HG02938 (cell line): ENCODE data around the gene ZNF644.

Source experiments
- ATAC-seq: cut with Tn5 transposase; IDR thresholded peaks from one replicate; pipeline ENCODE4 v1.9.1; 2021; ENCODE audit warnings: mild to moderate bottlenecking, moderate library complexity; ENCODE audit not compliant: unreplicated experiment

ZNF644 gene

DNA sequence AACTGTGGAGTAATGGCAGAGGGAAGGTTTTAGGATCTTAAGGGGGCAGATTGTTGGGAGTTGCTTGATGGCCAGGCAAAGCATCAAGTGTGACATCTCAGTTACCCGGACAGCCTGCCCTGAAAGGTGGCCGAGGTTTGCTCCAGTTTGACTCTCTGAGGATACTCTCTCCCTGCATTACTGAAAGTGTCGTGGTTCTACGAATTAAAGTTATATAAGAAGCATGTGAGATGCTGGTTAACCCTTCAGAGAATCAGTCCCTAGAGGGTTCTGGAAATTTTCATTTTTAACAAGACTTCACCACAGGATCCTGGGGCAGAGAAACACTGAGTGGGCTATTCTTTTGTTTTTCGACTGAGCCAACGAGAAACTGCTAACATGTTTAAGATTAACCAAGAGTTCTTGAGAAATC is 689 bp upstream of the ZNF644 start:
- ATAC-seq = peak; percentile 3

DNA sequence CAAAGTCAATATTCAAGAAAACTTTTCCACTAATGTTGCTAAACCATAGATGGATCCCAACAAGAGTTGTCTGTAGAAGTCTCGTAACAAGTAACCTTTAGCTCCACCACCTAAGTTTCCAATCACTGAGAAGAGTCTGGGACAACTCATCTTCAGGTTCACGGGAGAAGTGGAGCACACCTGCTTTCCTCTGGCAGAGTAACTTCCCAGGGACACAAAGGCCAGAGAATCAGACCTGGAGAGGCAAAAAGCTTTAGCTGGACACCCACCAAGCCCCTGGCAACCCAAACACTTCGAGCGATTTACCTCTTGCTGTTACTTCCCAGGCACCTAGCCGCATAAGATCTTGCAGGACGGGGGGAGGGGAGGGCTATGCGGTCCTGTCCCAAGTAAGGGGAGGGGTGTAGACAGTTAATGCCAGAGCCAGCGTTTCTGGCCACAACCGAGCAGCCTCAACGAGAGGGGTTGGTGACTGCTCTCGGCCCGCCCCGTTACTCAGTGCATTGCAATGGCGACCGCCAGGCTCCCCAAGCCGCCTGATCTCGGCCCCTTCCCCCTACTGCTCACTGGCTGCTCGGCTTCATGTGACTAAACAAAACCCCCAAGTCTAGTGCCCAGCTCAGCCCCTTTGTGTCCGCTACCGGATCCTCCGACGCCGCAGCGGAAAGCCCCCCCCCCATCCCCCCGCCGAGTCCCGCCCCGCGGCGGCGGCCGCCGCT is 709 bp downstream of the ZNF644 start:
- peak; percentile 40 for ATAC-seq

DNA sequence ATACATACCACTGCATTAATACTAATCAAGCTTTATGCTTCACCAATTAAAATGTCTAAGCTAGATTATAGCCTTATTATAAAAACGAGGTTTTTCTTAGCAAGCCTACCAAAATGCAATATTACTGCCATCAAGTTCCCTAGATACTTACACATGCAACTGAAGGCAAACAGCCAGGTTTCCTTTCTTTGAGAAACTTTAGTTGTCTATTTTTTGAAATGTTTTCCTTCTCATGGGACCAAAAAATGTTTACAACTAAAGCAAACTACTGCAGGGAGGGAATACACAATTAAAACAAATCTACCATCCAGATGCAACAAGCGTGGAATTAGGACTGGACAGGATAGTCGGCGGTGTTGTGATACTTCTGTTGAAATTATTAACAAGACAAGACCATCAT is 1.3 kb downstream of the ZNF644 start:
- no peak for ATAC-seq

DNA sequence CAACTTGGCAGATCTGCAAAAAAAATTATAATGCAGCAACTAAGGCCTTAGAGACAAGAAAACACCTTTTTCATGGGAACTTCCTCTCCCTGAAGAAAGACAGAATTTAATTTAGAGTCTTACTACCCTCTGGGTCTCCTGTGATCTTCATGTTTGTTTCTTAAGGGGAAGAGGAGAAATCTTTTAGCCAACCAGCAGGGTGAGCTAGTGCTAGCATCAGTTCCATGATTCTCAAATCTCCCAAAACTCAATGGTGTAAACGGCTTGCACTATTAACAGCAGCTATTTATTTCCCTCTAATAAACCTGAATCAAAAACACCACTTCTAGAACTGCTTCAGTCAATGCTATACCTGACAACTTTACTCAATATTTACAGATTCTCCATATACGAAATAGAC is 3.8 kb downstream of the ZNF644 start:
- ATAC-seq = no peak

DNA sequence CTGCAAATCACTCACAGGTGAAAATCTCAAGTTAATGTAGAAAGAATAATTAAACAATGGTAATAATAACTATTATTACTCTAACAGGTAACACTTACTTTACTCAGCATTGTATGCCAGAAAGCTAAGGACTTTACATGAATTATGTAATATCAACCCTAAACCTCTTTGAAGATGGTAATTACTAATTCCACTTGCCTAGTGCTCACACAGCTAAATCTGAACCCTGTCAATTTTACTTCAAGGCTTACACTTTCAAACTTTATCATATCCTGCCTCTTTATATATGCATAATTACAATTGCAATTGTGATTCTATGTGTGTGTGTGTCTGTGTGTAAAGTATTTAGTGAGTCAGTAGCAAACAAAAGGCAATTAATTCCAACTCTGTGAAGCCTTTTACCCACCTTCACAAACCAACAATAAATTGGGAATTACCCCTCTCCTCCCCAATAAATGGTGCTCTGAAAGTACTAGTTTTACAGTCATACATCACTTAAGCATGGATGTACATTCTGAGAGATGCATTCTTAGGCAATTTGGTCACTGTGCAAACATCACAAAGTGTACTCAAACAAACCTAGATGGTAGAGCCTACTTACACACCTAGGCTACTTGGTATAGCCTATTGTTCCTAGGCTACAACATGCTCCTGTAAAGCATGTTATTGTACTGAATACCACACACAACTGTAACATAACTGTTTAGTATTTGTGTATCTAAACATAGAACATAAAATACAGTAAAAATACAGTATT is 5.9 kb downstream of the ZNF644 start:
- no peak for ATAC-seq

DNA sequence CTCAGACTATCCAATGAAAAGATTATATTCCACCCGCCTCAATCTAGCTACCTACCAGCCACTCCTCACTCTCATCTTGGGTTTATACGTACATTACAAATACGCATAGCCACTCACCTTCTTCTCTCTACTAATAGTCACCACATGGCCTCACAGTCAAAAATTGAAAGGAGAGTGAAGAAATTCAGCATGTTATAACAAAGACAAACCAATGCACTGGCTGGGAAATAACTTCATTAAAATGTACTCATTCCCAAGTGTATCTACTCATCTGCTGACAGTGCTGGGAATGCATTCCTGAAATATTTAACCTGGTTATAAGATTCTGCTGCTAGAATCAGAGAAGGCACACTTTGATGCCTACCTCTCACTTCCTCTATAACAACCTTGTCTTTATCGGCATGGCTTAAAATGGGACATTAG is 6.5 kb downstream of the ZNF644 start:
- no peak for ATAC-seq

DNA sequence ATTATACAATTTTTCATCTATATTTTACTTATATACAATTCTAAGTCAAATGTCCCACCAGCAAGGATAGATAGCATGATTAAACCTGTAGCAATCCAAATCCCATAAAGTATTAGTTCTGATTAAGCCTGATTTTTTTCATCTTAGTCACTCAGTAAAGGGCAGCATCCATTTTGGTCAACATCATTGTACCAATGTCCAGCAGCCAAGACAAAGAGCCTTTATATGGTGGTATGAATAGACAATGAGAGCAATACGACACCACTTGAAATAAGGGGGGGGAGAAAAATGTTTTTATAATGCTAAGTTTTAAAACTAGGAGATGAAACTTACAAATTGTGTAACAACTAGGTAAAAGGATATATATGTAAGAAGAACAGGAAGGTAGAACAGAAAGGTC is 7.4 kb downstream of the ZNF644 start:
- ATAC-seq = no peak

DNA sequence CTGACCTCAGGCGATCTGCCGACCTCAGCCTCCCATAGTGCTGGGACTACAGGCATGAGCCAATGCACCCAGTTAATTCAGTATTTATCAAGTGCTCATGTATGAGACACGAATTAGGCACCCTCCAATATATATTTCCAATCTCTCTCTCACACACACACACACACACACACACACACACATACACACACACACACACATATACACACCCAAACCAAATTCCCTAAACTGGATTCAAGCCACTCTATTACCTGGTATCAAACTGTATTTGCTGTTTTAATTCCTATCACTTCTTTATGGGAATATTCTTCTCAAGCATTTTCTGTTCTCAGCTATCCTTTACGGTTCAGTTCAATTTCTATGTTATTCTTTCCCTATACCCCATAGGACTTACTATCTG is 8.5 kb downstream of the ZNF644 start:
- ATAC-seq = no peak

DNA sequence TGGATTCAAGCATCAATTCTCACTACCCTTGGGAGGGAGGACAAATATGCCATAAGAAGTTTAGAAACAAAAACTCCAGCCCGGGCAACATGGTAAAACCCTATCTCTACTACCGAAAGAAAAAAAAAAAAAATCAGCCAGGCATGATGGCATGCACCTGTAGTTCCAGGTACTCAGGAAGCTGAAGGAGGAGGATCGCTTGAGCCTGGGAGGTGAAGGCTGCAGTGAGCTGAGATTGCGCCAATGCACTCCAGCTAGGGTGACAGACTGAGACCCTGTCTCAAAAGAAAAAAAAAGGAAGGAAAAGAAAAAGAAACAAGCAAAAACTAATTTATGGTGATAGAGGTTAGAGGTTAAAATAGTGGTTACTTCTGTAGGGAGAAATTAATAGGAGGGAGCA is 9.6 kb downstream of the ZNF644 start:
- ATAC-seq = no peak

DNA sequence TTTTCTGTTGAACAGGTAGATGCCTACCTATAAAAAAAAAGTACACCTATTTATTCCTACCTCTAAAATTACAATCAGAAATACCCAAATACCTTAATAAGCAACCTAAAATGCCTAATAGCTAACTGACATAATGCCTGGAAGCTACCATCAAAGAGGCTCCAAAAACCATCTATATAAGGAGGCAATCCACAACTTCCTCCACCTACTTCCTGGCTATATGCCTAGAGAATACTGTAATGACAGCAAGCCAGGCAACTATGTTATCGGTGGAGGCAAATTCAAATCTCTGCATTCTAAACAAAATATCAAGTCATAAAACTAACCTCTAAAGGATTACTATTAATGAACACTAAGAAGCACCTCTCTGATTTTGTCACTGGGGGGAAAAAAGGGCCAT is 10.1 kb downstream of the ZNF644 start:
- ATAC-seq = no peak

DNA sequence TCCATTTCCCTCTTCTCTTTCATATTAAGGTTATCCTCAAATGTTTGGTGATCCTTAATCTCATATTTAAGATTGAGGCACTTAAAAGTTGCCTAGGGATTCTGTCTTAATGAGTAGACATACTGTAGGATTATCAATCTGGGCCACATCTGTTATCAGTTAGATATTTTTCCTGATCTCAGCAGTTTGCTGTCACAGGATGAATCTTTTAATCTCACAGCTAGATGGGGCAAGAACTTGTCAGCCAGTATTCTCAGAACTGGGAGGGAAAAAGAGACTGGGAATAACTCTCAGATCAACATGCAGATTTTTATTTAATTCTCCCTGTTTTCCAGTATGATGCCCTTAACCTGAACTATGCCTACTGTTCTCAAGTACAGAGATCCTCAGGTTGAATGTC is 14.0 kb downstream of the ZNF644 start:
- ATAC-seq = no peak

DNA sequence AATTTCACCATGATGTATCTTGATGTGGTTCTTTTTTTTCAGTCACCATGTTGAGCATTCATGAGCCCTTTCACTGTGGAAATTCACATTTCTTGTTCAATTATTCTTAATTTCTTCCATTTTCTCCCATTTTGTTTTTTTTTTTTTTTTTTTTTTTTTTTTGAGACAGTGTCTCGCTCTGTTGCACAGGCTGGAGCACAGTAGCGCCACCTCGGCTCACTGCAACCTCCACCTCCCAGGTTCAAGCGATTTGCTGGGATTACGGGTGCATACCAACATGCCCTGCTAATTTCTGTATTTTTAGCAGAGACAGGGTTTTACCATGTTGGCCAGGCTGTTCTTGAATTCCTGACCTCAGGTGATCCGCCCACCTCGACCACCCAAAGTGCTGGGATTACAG is 14.7 kb downstream of the ZNF644 start:
- ATAC-seq = no peak

DNA sequence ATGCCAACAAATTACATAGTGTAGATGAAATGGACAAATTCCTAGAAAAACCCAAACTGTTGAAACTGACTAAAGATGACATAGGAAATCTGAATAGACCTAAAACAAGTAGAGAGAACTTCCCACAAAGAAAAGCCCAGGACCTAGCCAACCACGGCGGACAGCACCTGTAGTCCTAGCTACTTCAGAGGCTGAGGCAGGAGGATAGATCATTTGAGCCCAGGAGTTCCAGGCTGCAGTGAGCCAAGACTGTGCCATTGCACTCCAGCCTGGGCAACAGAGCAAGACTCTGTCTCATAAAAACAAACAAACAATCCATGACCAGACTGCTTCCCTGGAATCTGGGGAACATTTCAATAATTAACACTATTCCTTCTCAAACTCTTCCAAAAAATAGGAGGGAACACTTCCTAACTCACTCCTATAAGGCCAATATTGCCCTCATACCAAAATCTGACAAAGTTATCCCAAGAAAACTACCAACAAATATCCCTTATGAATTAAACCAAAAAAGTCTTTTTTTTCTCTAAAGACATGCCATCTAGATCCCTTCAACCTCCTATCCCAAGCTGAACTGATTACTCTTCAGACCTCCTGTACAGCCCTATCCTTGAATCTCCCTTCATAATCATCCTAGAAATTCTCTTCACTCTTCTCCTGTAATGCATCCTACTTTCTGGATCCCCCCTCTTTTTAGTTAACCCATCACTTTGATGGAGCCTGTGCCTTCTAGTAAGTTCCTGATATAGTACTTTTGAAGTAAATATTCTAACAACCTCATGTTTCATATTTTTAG is 15.5 kb downstream of the ZNF644 start:
- ATAC-seq = no peak

DNA sequence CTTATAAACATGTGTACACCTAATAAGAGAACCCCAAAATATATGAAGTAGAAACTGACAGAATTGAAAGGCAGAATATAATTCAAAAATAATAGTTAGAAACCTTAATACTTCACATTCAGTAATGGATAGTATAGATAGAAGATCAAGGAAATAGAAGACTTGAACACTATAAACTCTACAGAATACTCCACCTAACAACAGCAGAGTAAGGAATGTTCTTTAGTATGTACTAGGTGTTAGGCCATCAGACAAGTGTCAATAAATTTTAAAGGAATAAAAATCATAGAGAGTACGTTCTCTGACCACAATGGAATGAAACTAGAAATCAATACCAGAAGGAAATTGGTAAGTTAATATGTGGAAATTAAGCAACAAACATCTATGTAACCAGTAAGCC is 16.6 kb downstream of the ZNF644 start:
- no peak for ATAC-seq

DNA sequence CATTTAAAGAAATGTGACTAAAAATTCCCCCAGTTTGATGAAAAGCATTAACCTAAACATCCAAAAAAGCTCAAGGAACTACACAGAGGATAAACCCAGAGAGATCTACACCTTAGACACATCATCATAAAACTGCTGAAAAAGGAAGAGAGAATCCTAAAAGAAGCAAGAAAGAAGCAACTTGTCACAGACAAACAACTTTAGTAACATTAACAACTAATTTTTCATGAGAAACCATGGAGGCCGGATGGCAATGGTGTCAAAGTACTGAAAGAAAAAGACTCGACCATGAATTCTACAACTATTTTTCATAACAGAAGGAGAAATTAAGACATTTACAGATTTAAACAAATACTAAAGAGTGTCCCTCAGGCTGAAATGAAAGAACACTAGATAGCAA is 17.7 kb downstream of the ZNF644 start:
- ATAC-seq = no peak

DNA sequence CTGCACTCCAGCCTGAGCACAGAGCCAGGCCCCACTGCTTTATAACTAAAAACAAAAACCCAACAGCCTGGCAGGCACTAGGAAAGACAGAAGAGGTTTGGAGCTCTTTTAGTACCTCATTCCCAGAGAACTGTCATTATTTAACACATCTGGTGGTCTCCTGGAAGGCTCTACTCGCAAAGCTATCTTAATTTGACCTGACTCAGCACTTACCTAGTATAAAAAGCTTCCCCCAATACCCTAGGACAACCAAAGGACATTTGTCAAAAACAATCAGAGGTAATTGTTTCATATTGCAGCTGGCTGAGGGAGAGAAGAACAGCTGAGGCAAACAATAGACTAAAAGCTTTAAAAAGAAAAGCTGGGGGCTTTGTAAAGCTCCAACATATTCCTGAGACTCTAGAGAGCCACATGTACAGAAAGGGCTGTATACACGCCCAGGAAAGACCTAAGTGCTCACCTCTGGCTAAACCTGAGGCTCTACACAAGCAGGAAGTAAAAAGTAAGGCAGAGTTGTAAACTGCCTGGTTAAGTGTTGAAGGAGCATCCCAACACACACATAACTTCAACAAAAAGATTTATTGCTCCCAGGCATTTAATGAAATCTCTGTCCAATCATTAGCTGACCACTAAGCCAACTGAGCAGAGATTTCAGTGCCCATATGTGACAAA is 25.0 kb downstream of the ZNF644 start:
- ATAC-seq = no peak

DNA sequence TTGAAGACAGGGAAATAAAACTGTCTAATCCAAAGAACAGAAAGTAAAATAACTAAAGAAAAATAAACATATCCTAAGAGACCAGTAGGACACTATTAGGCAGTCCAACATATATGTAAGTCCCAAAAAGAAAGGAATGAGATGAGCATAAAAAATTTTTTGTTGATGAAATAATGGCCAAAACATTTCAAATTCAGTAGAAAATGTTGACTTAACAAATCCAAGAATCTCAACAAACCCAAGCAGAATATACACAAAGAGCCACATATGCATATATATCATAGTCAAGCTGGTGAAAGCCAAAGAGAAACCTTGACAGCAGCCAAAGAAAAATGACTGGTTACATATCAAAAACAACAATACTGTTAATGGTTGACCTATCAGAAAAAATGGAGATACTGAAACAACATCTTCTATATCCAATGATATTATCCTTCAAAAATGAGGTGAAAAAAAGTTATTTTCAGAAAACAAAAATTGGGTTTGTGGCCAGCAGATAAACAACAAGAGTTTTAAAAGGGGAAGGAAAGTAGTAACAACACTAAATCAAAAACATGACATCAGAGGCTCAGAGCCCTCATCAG is 26.4 kb downstream of the ZNF644 start:
- ATAC-seq = no peak

DNA sequence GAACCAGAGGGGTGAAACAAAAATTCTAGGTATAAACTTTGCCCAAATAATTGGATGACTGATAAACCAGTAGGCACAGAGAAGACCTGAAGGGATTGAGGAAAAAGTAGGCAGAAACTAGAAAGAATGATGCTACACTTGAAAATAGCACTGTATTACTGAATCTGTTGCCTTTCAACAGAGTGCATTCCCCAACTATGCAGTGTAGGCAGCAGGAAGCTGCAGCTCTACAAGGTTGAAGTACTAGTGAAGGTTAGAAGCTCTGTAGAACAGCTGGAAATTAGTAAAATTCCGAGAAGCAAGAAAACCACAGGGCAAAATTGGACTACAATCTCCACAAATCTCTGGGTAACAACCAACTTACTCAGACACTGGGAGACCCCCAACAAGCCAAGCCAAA is 27.4 kb downstream of the ZNF644 start:
- ATAC-seq = no peak

DNA sequence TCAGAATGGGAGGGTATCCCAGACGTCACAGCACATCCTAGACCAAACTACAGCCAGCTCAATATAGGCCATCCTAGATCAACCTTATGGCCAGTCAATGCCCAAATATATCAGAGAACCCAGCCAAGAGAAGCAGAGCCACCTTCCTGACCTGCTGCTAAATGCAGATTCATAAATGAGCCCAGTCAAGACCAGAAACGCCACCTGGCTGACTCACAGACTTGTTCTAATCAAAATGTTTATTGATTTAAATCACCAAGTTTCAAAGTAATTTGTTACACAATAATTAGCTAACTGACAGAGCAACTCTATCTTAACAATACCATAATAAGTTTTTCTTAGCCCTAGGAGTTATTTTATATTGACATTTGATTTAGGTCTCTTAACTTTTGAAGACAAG is 28.6 kb downstream of the ZNF644 start:
- no peak for ATAC-seq

DNA sequence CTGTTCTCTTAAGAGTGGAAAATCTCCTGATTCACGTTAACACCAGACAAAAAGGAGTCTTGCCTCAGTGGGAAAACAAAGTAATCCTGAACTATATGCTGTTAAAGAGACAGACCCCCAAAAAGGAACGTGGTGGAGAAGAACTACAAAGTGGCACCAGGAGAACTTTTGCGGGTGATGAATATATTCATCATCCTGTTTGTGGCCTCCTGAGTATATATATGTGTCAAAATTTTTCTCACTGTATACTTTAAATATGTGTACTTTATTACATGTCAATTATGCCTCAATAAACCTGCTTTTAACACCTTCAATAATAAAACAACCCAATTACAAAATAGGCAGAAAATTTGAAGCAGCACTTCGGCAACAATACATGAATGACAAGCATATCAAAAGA is 31.1 kb downstream of the ZNF644 start:
- no peak for ATAC-seq

DNA sequence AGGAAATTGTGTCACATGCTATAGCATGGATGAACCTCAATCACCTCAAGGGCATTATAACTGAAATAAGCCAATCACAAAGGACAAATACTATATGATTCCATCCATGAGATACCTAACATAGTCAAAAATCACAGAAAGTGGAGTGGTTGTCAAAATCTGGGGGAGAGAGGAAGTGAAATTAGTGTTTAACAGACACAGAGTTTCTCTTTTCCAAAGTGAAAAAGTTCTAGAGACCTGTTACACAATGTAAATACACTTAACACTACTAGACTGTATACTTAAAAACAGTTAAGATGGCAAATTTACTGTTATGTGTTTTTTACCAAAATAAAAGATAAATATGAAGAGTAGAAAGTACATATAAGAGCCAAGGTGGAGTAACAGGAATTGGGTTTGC is 31.8 kb downstream of the ZNF644 start:
- peak; percentile 59 for ATAC-seq
